HepG2 (cell line): Measurements from ENCODE around the gene AS3MT. TPM values are rescaled to one million over a fixed set of nuclear protein-coding genes. Genes with fewer than 3 reads are reported as not detected.

Experiments
- ATAC-seq: fragments of 200-7000 bp; cut with Tn5 transposase; 3 replicates; pipeline ENCODE4 v1.9.1; 2020; ENCODE audit warnings: mild to moderate bottlenecking, moderate library complexity
- BruUV-seq: library from RNA; stranded (reverse); fragments of 400-500 nt; replicated peaks from 2 replicates; lab custom pipeline; 2021; lab: Mats Ljungman, UMichigan
- CTCF ChIA-PET: fragments of 300-600 bp; formaldehyde crosslinking; extraction: SDS; loops from one replicate; lab custom pipeline; 2021; ENCODE audit warnings: low total read pairs, inconsistent platforms, low intra/inter-chr PET ratio; lab: Yijun Ruan, JAX
- POLR2A ChIA-PET: fragments of 350-600 bp; sonication (Branson Sonifier 250); formaldehyde crosslinking; loops from one replicate; lab custom pipeline; 2020; ENCODE audit warnings: antibody characterized with exemption, inconsistent platforms; lab: Yijun Ruan, JAX
- DNase-seq: peaks from one replicate; pipeline ENCODE4 v3.0.0-alpha.2; 2015; ENCODE audit warnings: low spot score
- FAIRE-seq: peaks from 3 replicates; lab custom pipeline; 2011; peaks lifted over from hg19 to GRCh38; lab: Jason Lieb, UNC
- H2AFZ ChIP-seq: one replicate; pipeline ENCODE4 v1.6.1; 2011; ENCODE audit warnings: low read length, inconsistent platforms
- H3K27ac ChIP-seq: fragments of 300-600 bp; 3 replicates; pipeline ENCODE4 v1.8.0; 2011; ENCODE audit warnings: mixed run types, mild to moderate bottlenecking, mixed read lengths, low read length, inconsistent platforms; ENCODE audit not compliant: insufficient read depth; ENCODE audit errors: extremely low read length
- H3K27me3 ChIP-seq, 2 experiments: fragments of 200-600 bp in 1 of 2; 2 replicates in 1 of 2; 3 replicates in 1 of 2; pipeline versions ENCODE4 v1.6.0 to v1.8.0; 2011; ENCODE audit warnings: low read length in 2 of 2, mild to moderate bottlenecking in 2 of 2, moderate library complexity in 2 of 2, inconsistent platforms in 1 of 2; ENCODE audit not compliant: insufficient read depth in 2 of 2, control insufficient read depth in 1 of 2
- H3K36me3 ChIP-seq, 2 experiments: fragments of 200-600 bp in 1 of 2; replicated peaks in 1 of 2; 2 replicates in 1 of 2; 3 replicates in 1 of 2; pipeline versions ENCODE4 v1.5.1 to v1.8.0; 2011; ENCODE audit warnings: low read length in 2 of 2, inconsistent platforms in 1 of 2; ENCODE audit not compliant: insufficient read depth in 2 of 2, control insufficient read depth in 1 of 2
- H3K4me1 ChIP-seq: 2 replicates; pipeline ENCODE4 v1.5.1; 2012; ENCODE audit warnings: low read length, inconsistent platforms; ENCODE audit not compliant: insufficient read depth
- H3K4me2 ChIP-seq: 2 replicates; pipeline ENCODE4 v1.6.0; 2011; ENCODE audit warnings: low read depth, low read length, inconsistent platforms
- H3K4me3 ChIP-seq, 3 experiments: fragments of 200-600 bp in 1 of 3; sonication (generic), shearing (Covaris generic) in 1 of 3; replicated peaks in 1 of 3; 2 replicates each; pipeline ENCODE4 v1.5.1; 2011 to 2016; ENCODE audit warnings: low read length in 3 of 3, inconsistent platforms in 2 of 3, low read depth in 2 of 3, mild to moderate bottlenecking in 2 of 3, control low read depth in 1 of 3, mixed read lengths in 1 of 3; ENCODE audit not compliant: insufficient read depth in 1 of 3
- H3K79me2 ChIP-seq: one replicate; pipeline ENCODE4 v1.6.1; 2011; ENCODE audit warnings: low read length, inconsistent platforms; ENCODE audit not compliant: insufficient read depth
- H3K9ac ChIP-seq: 2 replicates; pipeline ENCODE4 v1.6.0; 2011; ENCODE audit warnings: mild to moderate bottlenecking, low read depth, low read length, inconsistent platforms; ENCODE audit not compliant: insufficient read depth
- H3K9me3 ChIP-seq: 2 replicates; pipeline ENCODE4 v1.5.1; 2012; ENCODE audit warnings: mild to moderate bottlenecking, low read length
- H4K20me1 ChIP-seq: 2 replicates; pipeline ENCODE4 v1.6.0; 2011; ENCODE audit warnings: inconsistent platforms, mild to moderate bottlenecking, low read length, moderate library complexity; ENCODE audit not compliant: insufficient read depth
- ELF4 ChIP-seq: sonication (generic); formaldehyde crosslinking; IDR thresholded peaks from 2 replicates; pipeline ENCODE4 v1.5.0; 2020; ENCODE audit warnings: missing genetic modification reagents, mild to moderate bottlenecking, moderate library complexity, borderline replicate concordance
- KDM4B ChIP-seq: sonication (generic); formaldehyde crosslinking; IDR thresholded peaks from 2 replicates; pipeline ENCODE4 v1.4.0; 2020; ENCODE audit warnings: missing genetic modification reagents
- MEIS2 ChIP-seq: sonication (generic); formaldehyde crosslinking; IDR thresholded peaks from 2 replicates; pipeline ENCODE4 v1.9.0; 2021; ENCODE audit warnings: mild to moderate bottlenecking, missing genetic modification reagents
- MZF1 ChIP-seq: sonication (generic); formaldehyde crosslinking; IDR thresholded peaks from 2 replicates; pipeline ENCODE4 v1.8.1; 2023; ENCODE audit warnings: mild to moderate bottlenecking, missing genetic modification reagents, borderline replicate concordance
- ZBTB20 ChIP-seq: sonication (generic); formaldehyde crosslinking; IDR thresholded peaks from 2 replicates; pipeline ENCODE4 v1.8.1; 2023; ENCODE audit warnings: missing genetic modification reagents, low read depth, mild to moderate bottlenecking, borderline replicate concordance
- ZNF567 ChIP-seq: sonication (generic); formaldehyde crosslinking; IDR thresholded peaks from 2 replicates; pipeline ENCODE4 v1.8.1; 2023; ENCODE audit warnings: mild to moderate bottlenecking, missing genetic modification reagents, borderline replicate concordance
- ZNF768 ChIP-seq: sonication (generic); formaldehyde crosslinking; IDR thresholded peaks from 2 replicates; pipeline ENCODE4 v1.4.0; 2020; ENCODE audit warnings: missing genetic modification reagents
- WGBS: methylation state at CpG from one replicate; pipeline ENCODE4 v1.1.6; 2017; ENCODE audit warnings: low lambda C conversion rate; 5-methylcytosine and 5-hydroxymethylcytosine counted together
- in situ Hi-C: cut with HindIII; loops from 2 replicates; pipeline ENCODE4 v1.10.0; 2017; ENCODE audit warnings: low pct_unique_long_range_greater_than_20kb; ENCODE audit not compliant: extremely low pct_ligation_motif_present
- intact Hi-C: fragments of 100-400 bp; cut with micrococcal nuclease; formaldehyde crosslinking; loops from one replicate; pipeline ENCODE4 v1.10.0; 2022; ENCODE audit not compliant: unreplicated experiment
- polyA plus RNA-seq, 8 experiments: library from polyadenylated mRNA; depleted of rRNA in 3 of 8; stranded (reverse) in 7 of 8; unstranded in 1 of 8; fragments of >200 nt; fragmentation: Illumina TruSeq in 4 of 8; extraction: Trizol in 4 of 8; gene quantifications; 2 replicates each; pipeline versions ENCODE4 v1.2.1 to v1.2.3, GENCODE V29; 2011 to 2016; ENCODE audit warnings: low read depth in 4 of 8, missing spikeins in 1 of 8, mixed read lengths in 1 of 8; ENCODE audit not compliant: insufficient read depth in 1 of 8
- total RNA-seq, 5 experiments: library from RNA; depleted of rRNA; stranded (reverse); fragments of >200 nt; fragmentation: Illumina TruSeq; extraction: Trizol; gene quantifications; 2 replicates each; pipeline ENCODE4 v1.2.3, GENCODE V29; 2016; ENCODE audit warnings: low read depth in 1 of 5
- TF ChIP-seq, protein P1 (sequence below): sonication (generic); formaldehyde crosslinking; IDR thresholded peaks from 2 replicates; pipeline ENCODE4 v1.4.0; 2020; ENCODE audit warnings: low read depth, missing genetic modification reagents
- TF ChIP-seq, protein P2 (sequence below): sonication (generic); formaldehyde crosslinking; IDR thresholded peaks from 2 replicates; pipeline ENCODE4 v1.4.0; 2020; ENCODE audit warnings: missing genetic modification reagents
- TF ChIP-seq, protein P3 (sequence below): sonication (generic); formaldehyde crosslinking; conservative IDR thresholded peaks from 2 replicates; pipeline ENCODE4 v1.8.0; 2022; ENCODE audit warnings: mild to moderate bottlenecking, moderate library complexity, missing genetic modification reagents
- TF ChIP-seq, protein P4 (sequence below), 2 experiments: IDR thresholded peaks; 2 replicates each; pipeline ENCODE4 v1.6.1; 2011 to 2012; ENCODE audit warnings: low read length in 2 of 2, borderline replicate concordance in 1 of 2, low read depth in 1 of 2, mild to moderate bottlenecking in 1 of 2, moderate library complexity in 1 of 2

The AS3MT gene
- total and polyA plus RNA-seq, 2 of the 13 experiments (the other 11 are each of a cell fraction or from before 2014, with no cell fraction given): 8.7 to 17.4 TPM

DNA sequence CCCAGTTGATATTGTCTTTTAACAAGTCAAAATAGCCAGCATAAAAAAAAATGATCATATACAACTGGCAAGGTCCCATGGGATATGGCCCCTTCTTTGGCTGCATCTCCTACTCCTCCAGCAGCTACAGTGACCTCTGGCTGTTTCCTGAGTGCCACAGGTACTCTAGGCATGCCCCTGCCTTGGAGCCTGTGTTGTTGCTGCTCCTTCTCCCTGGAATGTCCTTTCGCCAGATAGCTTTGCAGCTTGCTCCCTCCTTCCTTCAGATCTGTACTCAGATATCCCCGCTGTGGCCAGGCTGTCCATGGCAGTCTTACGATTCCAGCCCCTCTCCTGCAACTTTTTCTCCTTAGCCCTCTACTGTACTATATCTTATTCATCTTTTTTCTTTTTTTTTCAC is 72.1 kb downstream of the AS3MT start:
- H3K4me1 ChIP-seq: peaks cover 22% of the 10 kb centered on the region
- no peaks in the 10 kb centered on the region for H3K36me3 ChIP-seq
- H3K27ac ChIP-seq: no peak overlapping the region
- 91% methylated on average over 3 of the region's 3 CpGs for WGBS
- no peaks in the 10 kb centered on the region for H3K27me3 ChIP-seq
- H2AFZ ChIP-seq: no peak overlapping the region
- H3K9me3 ChIP-seq: no peaks in the 10 kb centered on the region
- FAIRE-seq (no peak), ATAC-seq (no peak), DNase-seq (no peak)
- POLR2A ChIA-PET: no interaction called here
- intact Hi-C loops (no loop called here), in situ Hi-C loops (no loop called here)
- no peaks in the 10 kb centered on the region for H4K20me1 ChIP-seq
- no peak overlapping the region for H3K4me3 ChIP-seq
- no peak overlapping the region for H3K9ac ChIP-seq
- CTCF ChIA-PET: no interaction called here
- H3K79me2 ChIP-seq: peaks cover 12% of the 10 kb centered on the region
- H3K4me2 ChIP-seq: no peak overlapping the region
- no TSS peak for BruUV-seq
- TF ChIP-seq, protein P1, sequence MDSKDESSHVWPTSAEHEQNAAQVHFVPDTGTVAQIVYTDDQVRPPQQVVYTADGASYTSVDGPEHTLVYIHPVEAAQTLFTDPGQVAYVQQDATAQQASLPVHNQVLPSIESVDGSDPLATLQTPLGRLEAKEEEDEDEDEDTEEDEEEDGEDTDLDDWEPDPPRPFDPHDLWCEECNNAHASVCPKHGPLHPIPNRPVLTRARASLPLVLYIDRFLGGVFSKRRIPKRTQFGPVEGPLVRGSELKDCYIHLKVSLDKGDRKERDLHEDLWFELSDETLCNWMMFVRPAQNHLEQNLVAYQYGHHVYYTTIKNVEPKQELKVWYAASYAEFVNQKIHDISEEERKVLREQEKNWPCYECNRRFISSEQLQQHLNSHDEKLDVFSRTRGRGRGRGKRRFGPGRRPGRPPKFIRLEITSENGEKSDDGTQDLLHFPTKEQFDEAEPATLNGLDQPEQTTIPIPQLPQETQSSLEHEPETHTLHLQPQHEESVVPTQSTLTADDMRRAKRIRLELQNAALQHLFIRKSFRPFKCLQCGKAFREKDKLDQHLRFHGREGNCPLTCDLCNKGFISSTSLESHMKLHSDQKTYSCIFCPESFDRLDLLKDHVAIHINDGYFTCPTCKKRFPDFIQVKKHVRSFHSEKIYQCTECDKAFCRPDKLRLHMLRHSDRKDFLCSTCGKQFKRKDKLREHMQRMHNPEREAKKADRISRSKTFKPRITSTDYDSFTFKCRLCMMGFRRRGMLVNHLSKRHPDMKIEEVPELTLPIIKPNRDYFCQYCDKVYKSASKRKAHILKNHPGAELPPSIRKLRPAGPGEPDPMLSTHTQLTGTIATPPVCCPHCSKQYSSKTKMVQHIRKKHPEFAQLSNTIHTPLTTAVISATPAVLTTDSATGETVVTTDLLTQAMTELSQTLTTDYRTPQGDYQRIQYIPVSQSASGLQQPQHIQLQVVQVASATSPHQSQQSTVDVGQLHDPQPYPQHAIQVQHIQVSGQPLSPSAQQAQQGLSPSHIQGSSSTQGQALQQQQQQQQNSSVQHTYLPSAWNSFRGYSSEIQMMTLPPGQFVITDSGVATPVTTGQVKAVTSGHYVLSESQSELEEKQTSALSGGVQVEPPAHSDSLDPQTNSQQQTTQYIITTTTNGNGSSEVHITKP (CRISPR knock-in tag): no peak
- no peak for TF ChIP-seq ZBTB20
- TF ChIP-seq MEIS2 (CRISPR knock-in tag): no peak
- TF ChIP-seq ZNF768 (CRISPR knock-in tag): no peak
- TF ChIP-seq, protein P2, sequence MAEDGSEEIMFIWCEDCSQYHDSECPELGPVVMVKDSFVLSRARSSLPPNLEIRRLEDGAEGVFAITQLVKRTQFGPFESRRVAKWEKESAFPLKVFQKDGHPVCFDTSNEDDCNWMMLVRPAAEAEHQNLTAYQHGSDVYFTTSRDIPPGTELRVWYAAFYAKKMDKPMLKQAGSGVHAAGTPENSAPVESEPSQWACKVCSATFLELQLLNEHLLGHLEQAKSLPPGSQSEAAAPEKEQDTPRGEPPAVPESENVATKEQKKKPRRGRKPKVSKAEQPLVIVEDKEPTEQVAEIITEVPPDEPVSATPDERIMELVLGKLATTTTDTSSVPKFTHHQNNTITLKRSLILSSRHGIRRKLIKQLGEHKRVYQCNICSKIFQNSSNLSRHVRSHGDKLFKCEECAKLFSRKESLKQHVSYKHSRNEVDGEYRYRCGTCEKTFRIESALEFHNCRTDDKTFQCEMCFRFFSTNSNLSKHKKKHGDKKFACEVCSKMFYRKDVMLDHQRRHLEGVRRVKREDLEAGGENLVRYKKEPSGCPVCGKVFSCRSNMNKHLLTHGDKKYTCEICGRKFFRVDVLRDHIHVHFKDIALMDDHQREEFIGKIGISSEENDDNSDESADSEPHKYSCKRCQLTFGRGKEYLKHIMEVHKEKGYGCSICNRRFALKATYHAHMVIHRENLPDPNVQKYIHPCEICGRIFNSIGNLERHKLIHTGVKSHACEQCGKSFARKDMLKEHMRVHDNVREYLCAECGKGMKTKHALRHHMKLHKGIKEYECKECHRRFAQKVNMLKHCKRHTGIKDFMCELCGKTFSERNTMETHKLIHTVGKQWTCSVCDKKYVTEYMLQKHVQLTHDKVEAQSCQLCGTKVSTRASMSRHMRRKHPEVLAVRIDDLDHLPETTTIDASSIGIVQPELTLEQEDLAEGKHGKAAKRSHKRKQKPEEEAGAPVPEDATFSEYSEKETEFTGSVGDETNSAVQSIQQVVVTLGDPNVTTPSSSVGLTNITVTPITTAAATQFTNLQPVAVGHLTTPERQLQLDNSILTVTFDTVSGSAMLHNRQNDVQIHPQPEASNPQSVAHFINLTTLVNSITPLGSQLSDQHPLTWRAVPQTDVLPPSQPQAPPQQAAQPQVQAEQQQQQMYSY: no peak
- TF ChIP-seq, protein P3, sequence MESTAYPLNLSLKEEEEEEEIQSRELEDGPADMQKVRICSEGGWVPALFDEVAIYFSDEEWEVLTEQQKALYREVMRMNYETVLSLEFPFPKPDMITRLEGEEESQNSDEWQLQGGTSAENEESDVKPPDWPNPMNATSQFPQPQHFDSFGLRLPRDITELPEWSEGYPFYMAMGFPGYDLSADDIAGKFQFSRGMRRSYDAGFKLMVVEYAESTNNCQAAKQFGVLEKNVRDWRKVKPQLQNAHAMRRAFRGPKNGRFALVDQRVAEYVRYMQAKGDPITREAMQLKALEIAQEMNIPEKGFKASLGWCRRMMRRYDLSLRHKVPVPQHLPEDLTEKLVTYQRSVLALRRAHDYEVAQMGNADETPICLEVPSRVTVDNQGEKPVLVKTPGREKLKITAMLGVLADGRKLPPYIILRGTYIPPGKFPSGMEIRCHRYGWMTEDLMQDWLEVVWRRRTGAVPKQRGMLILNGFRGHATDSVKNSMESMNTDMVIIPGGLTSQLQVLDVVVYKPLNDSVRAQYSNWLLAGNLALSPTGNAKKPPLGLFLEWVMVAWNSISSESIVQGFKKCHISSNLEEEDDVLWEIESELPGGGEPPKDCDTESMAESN (CRISPR knock-in tag): no peak
- TF ChIP-seq ELF4: no peak
- TF ChIP-seq KDM4B (CRISPR knock-in tag): no peak
- TF ChIP-seq ZNF567 (CRISPR knock-in tag): no peak
- TF ChIP-seq, protein P4, sequence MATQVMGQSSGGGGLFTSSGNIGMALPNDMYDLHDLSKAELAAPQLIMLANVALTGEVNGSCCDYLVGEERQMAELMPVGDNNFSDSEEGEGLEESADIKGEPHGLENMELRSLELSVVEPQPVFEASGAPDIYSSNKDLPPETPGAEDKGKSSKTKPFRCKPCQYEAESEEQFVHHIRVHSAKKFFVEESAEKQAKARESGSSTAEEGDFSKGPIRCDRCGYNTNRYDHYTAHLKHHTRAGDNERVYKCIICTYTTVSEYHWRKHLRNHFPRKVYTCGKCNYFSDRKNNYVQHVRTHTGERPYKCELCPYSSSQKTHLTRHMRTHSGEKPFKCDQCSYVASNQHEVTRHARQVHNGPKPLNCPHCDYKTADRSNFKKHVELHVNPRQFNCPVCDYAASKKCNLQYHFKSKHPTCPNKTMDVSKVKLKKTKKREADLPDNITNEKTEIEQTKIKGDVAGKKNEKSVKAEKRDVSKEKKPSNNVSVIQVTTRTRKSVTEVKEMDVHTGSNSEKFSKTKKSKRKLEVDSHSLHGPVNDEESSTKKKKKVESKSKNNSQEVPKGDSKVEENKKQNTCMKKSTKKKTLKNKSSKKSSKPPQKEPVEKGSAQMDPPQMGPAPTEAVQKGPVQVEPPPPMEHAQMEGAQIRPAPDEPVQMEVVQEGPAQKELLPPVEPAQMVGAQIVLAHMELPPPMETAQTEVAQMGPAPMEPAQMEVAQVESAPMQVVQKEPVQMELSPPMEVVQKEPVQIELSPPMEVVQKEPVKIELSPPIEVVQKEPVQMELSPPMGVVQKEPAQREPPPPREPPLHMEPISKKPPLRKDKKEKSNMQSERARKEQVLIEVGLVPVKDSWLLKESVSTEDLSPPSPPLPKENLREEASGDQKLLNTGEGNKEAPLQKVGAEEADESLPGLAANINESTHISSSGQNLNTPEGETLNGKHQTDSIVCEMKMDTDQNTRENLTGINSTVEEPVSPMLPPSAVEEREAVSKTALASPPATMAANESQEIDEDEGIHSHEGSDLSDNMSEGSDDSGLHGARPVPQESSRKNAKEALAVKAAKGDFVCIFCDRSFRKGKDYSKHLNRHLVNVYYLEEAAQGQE (IDR thresholded peaks at IDR 0.05; ENCODE audit: borderline replicate concordance in 1 of 2, low read depth in 1 of 2, low read length in 2 of 2): no peak
- TF ChIP-seq MZF1: no peak
